Stimulated activated CD4-positive, alpha-beta T cell treated with anti-CD3 and anti-CD28 coated beads, TNF-alpha, amount 100 ng/mL, for 1 hour (primary cell): ENCODE measurements around the gene ZNF570.
A peak's percentile ranks its signal among the peaks of the same experiment; 100 is the strongest.

ENCODE experiments used
- DNase-seq, 3 donors: peaks; one replicate each; pipeline ENCODE4 v3.0.0-alpha.2; 2020; ENCODE audit warnings: low read depth in 3 of 3, low spot score in 1 of 3

The ZNF570 gene

GRCh38 chr19:37468961-37469777 lies at the start of gene ZNF570:
TSS of gene ZNF570 (plus strand) at chr19:37469356. CDS start at chr19:37470355, 999 bp downstream.
- DNase-seq = peak; percentile 62 to 76 (median 75)

GRCh38 chr19:37452500-37453245 lies 16.5 kb upstream of the ZNF570 start:
- no peak for DNase-seq

- DNase-seq = no peak
Observed at GRCh38 chr19:37466277-37466797, 2.8 kb upstream of the ZNF570 start.

- DNase-seq = peak; percentile 71 to 73 (median 71)
Observed at GRCh38 chr19:37466798-37467607, 2.2 kb upstream of the ZNF570 start, which contains the start of gene ZNF569. TSS of gene ZNF569 (minus strand) at chr19:37467444. CDS start at chr19:37444921, 22,523 bp downstream.

GRCh38 chr19:37467608-37468090 lies 1.5 kb upstream of the ZNF570 start:
- no peak for DNase-seq

- DNase-seq = no peak
Observed at GRCh38 chr19:37470216-37470615, 1.1 kb downstream of the ZNF570 start.

GRCh38 chr19:37472165-37472564 lies 3.0 kb downstream of the ZNF570 start:
- DNase-seq = no peak

GRCh38 chr19:37484406-37485168 lies 15.4 kb downstream of the ZNF570 start:
- DNase-seq = no peak

GRCh38 chr19:37492213-37492612 lies 23.1 kb downstream of the ZNF570 start:
- no peak for DNase-seq

- DNase-seq = no peak
Observed at GRCh38 chr19:37505958-37506386, 36.8 kb downstream of the ZNF570 start.

GRCh38 chr19:37506387-37507166 lies 37.4 kb downstream of the ZNF570 start, which contains the start of gene ZNF793:
TSS of gene ZNF793 (plus strand) at chr19:37506939. CDS start at chr19:37523440, 16,501 bp downstream.
- peak; percentile 51 to 71 (median 53) for DNase-seq

GRCh38 chr19:37507167-37507464 lies 38.0 kb downstream of the ZNF570 start:
- no peak for DNase-seq

GRCh38 chr19:37511186-37511585 lies 42.0 kb downstream of the ZNF570 start:
- DNase-seq = no peak

GRCh38 chr19:37511821-37512220 lies 42.7 kb downstream of the ZNF570 start:
- no peak for DNase-seq

- DNase-seq = no peak
Observed at GRCh38 chr19:37513397-37513796, 44.2 kb downstream of the ZNF570 start.

- DNase-seq = no peak
Observed at GRCh38 chr19:37519890-37520289, 50.7 kb downstream of the ZNF570 start.

GRCh38 chr19:37537391-37537947 lies 68.3 kb downstream of the ZNF570 start:
- DNase-seq = no peak
